Neutrophil (primary cell): ENCODE data around the gene CHST11.

ENCODE experiments used
- H3K27ac ChIP-seq: fragments of 200-600 bp; sonication (generic); 2 replicates; pipeline ENCODE4 v1.5.1; 2016; ENCODE audit warnings: mild to moderate bottlenecking, moderate library complexity
- H3K27me3 ChIP-seq: fragments of 200-600 bp; sonication (generic); 2 replicates; pipeline ENCODE4 v1.6.0; 2016; ENCODE audit warnings: mild to moderate bottlenecking
- H3K36me3 ChIP-seq: fragments of 200-600 bp; sonication (generic); 2 replicates; pipeline ENCODE4 v1.5.1; 2017
- H3K4me1 ChIP-seq, 2 experiments: fragments of 200-600 bp in 1 of 2; sonication (generic) in 1 of 2; 1 replicate in 1 of 2; 2 replicates in 1 of 2; pipeline versions ENCODE4 v1.5.1 to v1.6.1; 2013 to 2016; ENCODE audit warnings: low read depth in 1 of 2, low read length in 1 of 2, mild to moderate bottlenecking in 1 of 2, moderate library complexity in 1 of 2; ENCODE audit not compliant: control insufficient read depth in 1 of 2, insufficient read depth in 1 of 2
- H3K4me3 ChIP-seq, 2 experiments: fragments of 200-600 bp in 1 of 2; sonication (generic) in 1 of 2; 1 replicate in 1 of 2; 2 replicates in 1 of 2; pipeline ENCODE4 v1.5.1; 2013 to 2016; ENCODE audit warnings: low read depth in 1 of 2, low read length in 1 of 2, mild to moderate bottlenecking in 1 of 2, moderate library complexity in 1 of 2
- H3K9me3 ChIP-seq: fragments of 200-600 bp; sonication (generic); 2 replicates; pipeline ENCODE4 v1.5.1; 2016
- CTCF ChIP-seq: fragments of 200-600 bp; sonication (generic); IDR thresholded peaks from 2 replicates; pipeline ENCODE4 v1.5.1; 2016; ENCODE audit warnings: antibody characterized with exemption

The CHST11 gene

GRCh38 chr12:104427547-104427938, 29.2 kb upstream of the CHST11 start:
- Histone ChIP-seq H3K27me3 (no peaks in the 10 kb centered on the region), H3K4me3 (no peak overlapping the region), H3K9me3 (no peaks in the 10 kb centered on the region), H3K27ac (no peak overlapping the region), H3K4me1 (no peaks in the 10 kb centered on the region), H3K36me3 (no peaks in the 10 kb centered on the region)
- TF ChIP-seq CTCF: no peak

- Histone ChIP-seq H3K4me3 (no peak overlapping the region), H3K27ac (no peak overlapping the region), H3K9me3 (no peaks in the 10 kb centered on the region), H3K27me3 (no peaks in the 10 kb centered on the region), H3K36me3 (no peaks in the 10 kb centered on the region), H3K4me1 (no peaks in the 10 kb centered on the region)
- TF ChIP-seq CTCF: no peak
Measured at GRCh38 chr12:104433061-104433460, 23.7 kb upstream of the CHST11 start.

- Histone ChIP-seq H3K27me3 (no peaks in the 10 kb centered on the region), H3K4me3 (no peak overlapping the region), H3K36me3 (no peaks in the 10 kb centered on the region), H3K9me3 (no peaks in the 10 kb centered on the region), H3K27ac (no peak overlapping the region), H3K4me1 (no peaks in the 10 kb centered on the region)
- TF ChIP-seq CTCF: no peak
Measured at GRCh38 chr12:104434129-104434528, 22.6 kb upstream of the CHST11 start.

GRCh38 chr12:104435175-104435574, 21.6 kb upstream of the CHST11 start:
- no peak for TF ChIP-seq CTCF
- H3K36me3 ChIP-seq: no peaks in the 10 kb centered on the region
- no peak overlapping the region for H3K27ac ChIP-seq
- no peaks in the 10 kb centered on the region for H3K27me3 ChIP-seq
- no peaks in the 10 kb centered on the region for H3K4me1 ChIP-seq
- H3K9me3 ChIP-seq: no peaks in the 10 kb centered on the region
- H3K4me3 ChIP-seq: no peak overlapping the region

GRCh38 chr12:104435765-104436164, 21.0 kb upstream of the CHST11 start:
- H3K36me3 ChIP-seq: no peaks in the 10 kb centered on the region
- H3K4me3 ChIP-seq: no peak overlapping the region
- no peak for TF ChIP-seq CTCF
- H3K9me3 ChIP-seq: no peaks in the 10 kb centered on the region
- H3K27me3 ChIP-seq: no peaks in the 10 kb centered on the region
- no peak overlapping the region for H3K27ac ChIP-seq
- no peaks in the 10 kb centered on the region for H3K4me1 ChIP-seq

GRCh38 chr12:104436790-104437189, 20.0 kb upstream of the CHST11 start:
- TF ChIP-seq CTCF: no peak
- no peak overlapping the region for H3K27ac ChIP-seq
- no peaks in the 10 kb centered on the region for H3K36me3 ChIP-seq
- H3K4me1 ChIP-seq: no peaks in the 10 kb centered on the region
- no peak overlapping the region for H3K4me3 ChIP-seq
- H3K27me3 ChIP-seq: no peaks in the 10 kb centered on the region
- H3K9me3 ChIP-seq: no peaks in the 10 kb centered on the region
